Chondrocyte (in vitro differentiated cells): Measurements from ENCODE around the gene LIN7B. TPM values are rescaled to one million over a fixed set of nuclear protein-coding genes. Genes with fewer than 3 reads are reported as not detected.

ENCODE experiments used
- DNase-seq: peaks from one replicate; pipeline ENCODE4 v3.0.0; 2021; ENCODE audit warnings: mixed read lengths, low spot score
- H3K27ac Mint-ChIP-seq: one replicate; pipeline ENCODE4 v1.8.0; 2021; ENCODE audit warnings: mild to moderate bottlenecking, moderate library complexity, mixed read lengths; ENCODE audit not compliant: unreplicated experiment
- H3K27me3 Mint-ChIP-seq: 2 replicates; pipeline ENCODE4 v1.8.0; 2021; ENCODE audit warnings: low read depth, mixed read lengths
- H3K36me3 Mint-ChIP-seq: 2 replicates; pipeline ENCODE4 v1.8.0; 2021; ENCODE audit warnings: low read depth, mixed read lengths
- H3K4me1 Mint-ChIP-seq: 2 replicates; pipeline ENCODE4 v1.8.0; 2021; ENCODE audit warnings: low read depth, mild to moderate bottlenecking, mixed read lengths
- H3K4me3 Mint-ChIP-seq: one replicate; pipeline ENCODE4 v1.8.0; 2021; ENCODE audit warnings: mild to moderate bottlenecking, moderate library complexity, mixed read lengths; ENCODE audit not compliant: unreplicated experiment
- H3K9me3 Mint-ChIP-seq: 2 replicates; pipeline ENCODE4 v1.8.0; 2021; ENCODE audit warnings: low read depth, mixed read lengths
- total RNA-seq: library from RNA; stranded (reverse); gene quantifications from 3 replicates; pipeline ENCODE4 v1.2.1, GENCODE V29; 2021
- TF ChIP-seq, protein P1 (sequence below): fragments of 200-600 bp; sonication (generic); IDR thresholded peaks from 2 replicates; pipeline ENCODE4 v1.5.0; 2021; ENCODE audit warnings: antibody characterized with exemption, mild to moderate bottlenecking, moderate library complexity

LIN7B gene
- total RNA-seq, 1 donor from 2014 or later = 13.9 TPM

GRCh38 chr19:49165865-49166301 lies 51.7 kb downstream of the LIN7B start:
- Mint-ChIP-seq H3K9me3 (no peaks in the 10 kb centered on the region), H3K27me3 (no peaks in the 10 kb centered on the region), H3K4me1 (peaks cover 7% of the 10 kb centered on the region), H3K4me3 (no peak overlapping the region), H3K36me3 (peaks cover 8% of the 10 kb centered on the region), H3K27ac (peak overlapping the region; percentile 58)
- no peak for DNase-seq
- TF ChIP-seq, protein P1, sequence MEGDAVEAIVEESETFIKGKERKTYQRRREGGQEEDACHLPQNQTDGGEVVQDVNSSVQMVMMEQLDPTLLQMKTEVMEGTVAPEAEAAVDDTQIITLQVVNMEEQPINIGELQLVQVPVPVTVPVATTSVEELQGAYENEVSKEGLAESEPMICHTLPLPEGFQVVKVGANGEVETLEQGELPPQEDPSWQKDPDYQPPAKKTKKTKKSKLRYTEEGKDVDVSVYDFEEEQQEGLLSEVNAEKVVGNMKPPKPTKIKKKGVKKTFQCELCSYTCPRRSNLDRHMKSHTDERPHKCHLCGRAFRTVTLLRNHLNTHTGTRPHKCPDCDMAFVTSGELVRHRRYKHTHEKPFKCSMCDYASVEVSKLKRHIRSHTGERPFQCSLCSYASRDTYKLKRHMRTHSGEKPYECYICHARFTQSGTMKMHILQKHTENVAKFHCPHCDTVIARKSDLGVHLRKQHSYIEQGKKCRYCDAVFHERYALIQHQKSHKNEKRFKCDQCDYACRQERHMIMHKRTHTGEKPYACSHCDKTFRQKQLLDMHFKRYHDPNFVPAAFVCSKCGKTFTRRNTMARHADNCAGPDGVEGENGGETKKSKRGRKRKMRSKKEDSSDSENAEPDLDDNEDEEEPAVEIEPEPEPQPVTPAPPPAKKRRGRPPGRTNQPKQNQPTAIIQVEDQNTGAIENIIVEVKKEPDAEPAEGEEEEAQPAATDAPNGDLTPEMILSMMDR = no peak

DNA sequence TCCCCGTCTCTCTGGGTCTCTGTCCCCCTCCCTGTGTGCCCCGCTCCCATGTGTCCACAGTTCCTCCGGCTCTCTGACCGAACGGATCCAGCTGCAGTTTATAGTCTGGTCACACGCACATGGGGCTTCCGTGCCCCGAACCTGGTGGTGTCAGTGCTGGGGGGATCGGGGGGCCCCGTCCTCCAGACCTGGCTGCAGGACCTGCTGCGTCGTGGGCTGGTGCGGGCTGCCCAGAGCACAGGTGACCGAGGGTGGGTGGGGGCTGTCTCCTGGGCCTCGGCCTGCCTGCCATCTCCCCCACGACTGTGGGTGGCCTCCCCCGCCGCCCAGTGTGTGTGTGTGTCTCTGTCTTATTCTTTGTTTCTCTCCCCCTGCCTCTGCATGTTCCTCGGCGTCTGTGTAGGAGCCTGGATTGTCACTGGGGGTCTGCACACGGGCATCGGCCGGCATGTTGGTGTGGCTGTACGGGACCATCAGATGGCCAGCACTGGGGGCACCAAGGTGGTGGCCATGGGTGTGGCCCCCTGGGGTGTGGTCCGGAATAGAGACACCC lies 53.8 kb downstream of the LIN7B start:
- TF ChIP-seq, protein P1 = no peak
- Mint-ChIP-seq H3K9me3 (no peaks in the 10 kb centered on the region), H3K27me3 (no peaks in the 10 kb centered on the region), H3K4me3 (no peak overlapping the region), H3K36me3 (peaks cover 14% of the 10 kb centered on the region), H3K4me1 (peaks cover 7% of the 10 kb centered on the region), H3K27ac (no peak overlapping the region)
- no peak for DNase-seq

Other genes with a start within 250 kb of the LIN7B start
- gene PLEKHA4, start 245.8 kb upstream of the LIN7B start, total RNA-seq = 16.8 to 34.3 TPM (median 19.6 TPM) in 3 replicates
- gene PPP1R15A, start 241.9 kb upstream of the LIN7B start, total RNA-seq = 42.1 to 106 TPM (median 104 TPM) in 3 replicates
- gene TULP2, start 215.6 kb upstream of the LIN7B start, total RNA-seq = not detected in 3 replicates
- 209 to 277 TPM (median 215 TPM) in 3 replicates for gene NUCB1, start 214.1 kb upstream of the LIN7B start, total RNA-seq
- not detected in 3 replicates for gene DHDH, start 180.7 kb upstream of the LIN7B start, total RNA-seq
- 161 to 167 TPM (median 165 TPM) in 3 replicates for gene BAX, start 159.5 kb upstream of the LIN7B start, total RNA-seq
- 1,722 to 4,533 TPM (median 1,892 TPM) in 3 replicates for gene FTL, start 149.1 kb upstream of the LIN7B start, total RNA-seq
- gene GYS1, start 121.1 kb upstream of the LIN7B start, total RNA-seq = 43.4 to 51.1 TPM (median 49.1 TPM) in 3 replicates
- 45.3 to 72.5 TPM (median 47.7 TPM) in 3 replicates for gene RUVBL2, start 120.5 kb upstream of the LIN7B start, total RNA-seq
- gene LHB, start 97.3 kb upstream of the LIN7B start, total RNA-seq = not detected in 3 replicates
- not detected in 3 replicates for gene CGB3, start 90.0 kb upstream of the LIN7B start, total RNA-seq
- 0.56 TPM in 1 of 3 replicates, not detected in the others for gene CGB2, start 82.5 kb upstream of the LIN7B start, total RNA-seq
- 0.92 TPM in 1 of 3 replicates, not detected in the others for gene CGB1, start 77.5 kb upstream of the LIN7B start, total RNA-seq
- gene CGB5, start 70.5 kb upstream of the LIN7B start, total RNA-seq = 1.6 TPM in 1 of 3 replicates, not detected in the others
- gene CGB8, start 65.3 kb upstream of the LIN7B start, total RNA-seq = 1.7 to 3.1 TPM (median 2.4 TPM) in 3 replicates
- 0.52 to 0.85 TPM in 2 of 3 replicates, not detected in the other for gene CGB7, start 56.6 kb upstream of the LIN7B start, total RNA-seq
- 1.1 to 1.6 TPM in 2 of 3 replicates, not detected in the other for gene NTF4, start 49.6 kb upstream of the LIN7B start, total RNA-seq
- gene KCNA7, start 41.7 kb upstream of the LIN7B start, total RNA-seq = 0.12 TPM in 1 of 3 replicates, not detected in the others
- gene SNRNP70, start 28.9 kb upstream of the LIN7B start, total RNA-seq = 151 to 218 TPM (median 163 TPM) in 3 replicates
- 1.1 to 1.7 TPM (median 1.6 TPM) in 3 replicates for gene C19orf73, start 4.8 kb downstream of the LIN7B start, total RNA-seq
- 12.7 to 14.4 TPM (median 13.9 TPM) in 3 replicates for gene PPFIA3, start 5.2 kb downstream of the LIN7B start, total RNA-seq
- gene HRC, start 41.0 kb downstream of the LIN7B start, total RNA-seq = not detected in 3 replicates
- gene TRPM4, start 43.4 kb downstream of the LIN7B start, total RNA-seq = 42.2 to 53.4 TPM (median 50.2 TPM) in 3 replicates
- gene SLC6A16, start 210.8 kb downstream of the LIN7B start, total RNA-seq = 3.5 to 5.2 TPM (median 3.5 TPM) in 3 replicates
- gene CD37, start 221.0 kb downstream of the LIN7B start, total RNA-seq = not detected in 3 replicates
- 49.6 to 63.8 TPM (median 62.6 TPM) in 3 replicates for gene TEAD2, start 248.0 kb downstream of the LIN7B start, total RNA-seq
- gene DKKL1, start 249.5 kb downstream of the LIN7B start, total RNA-seq = 1.5 to 2.4 TPM (median 2.1 TPM) in 3 replicates